HCT116 (cell line): ENCODE results near the gene NAA15.

Experiments used
- CBX3 ChIP-seq: IDR thresholded peaks from 2 replicates; pipeline ENCODE4 v1.6.1; 2012; ENCODE audit warnings: low read depth
- CTCF ChIP-seq, 3 experiments: fragments of 200-600 bp in 1 of 3; sonication (generic) in 1 of 3; IDR thresholded peaks in 2 of 3; conservative IDR thresholded peaks in 1 of 3; 2 replicates each; pipeline ENCODE4 v1.5.1; 2012 to 2017; ENCODE audit warnings: low read depth in 2 of 3, low read length in 2 of 3, antibody characterized with exemption in 1 of 3, borderline replicate concordance in 1 of 3, control low read depth in 1 of 3, mild to moderate bottlenecking in 1 of 3, mixed read lengths in 1 of 3, mixed run types in 1 of 3, moderate library complexity in 1 of 3; ENCODE audit not compliant: insufficient read depth in 1 of 3
- EZH2 ChIP-seq: fragments of 200-600 bp; sonication (generic); IDR thresholded peaks from 2 replicates; pipeline ENCODE4 v1.6.1; 2017; ENCODE audit warnings: antibody characterized with exemption, mixed run types
- EZH2phosphoT487 ChIP-seq: fragments of 200-600 bp; IDR thresholded peaks from 2 replicates; pipeline ENCODE4 v1.6.1; 2018; ENCODE audit warnings: antibody characterized with exemption, borderline replicate concordance
- FOSL1 ChIP-seq: IDR thresholded peaks from 2 replicates; pipeline ENCODE4 v1.6.1; 2012; ENCODE audit warnings: low read depth
- POLR2A ChIP-seq: IDR thresholded peaks from 2 replicates; pipeline ENCODE4 v1.7.0; 2011; ENCODE audit warnings: borderline replicate concordance; ENCODE audit not compliant: insufficient read depth, insufficient read length; ENCODE audit errors: extremely low read depth
- POLR2AphosphoS5 ChIP-seq: IDR thresholded peaks from 2 replicates; pipeline ENCODE4 v1.6.1; 2011; ENCODE audit warnings: mild to moderate bottlenecking, low read depth, low read length, moderate library complexity
- RAD21 ChIP-seq: IDR thresholded peaks from 2 replicates; pipeline ENCODE4 v1.6.1; 2012; ENCODE audit warnings: low read depth, mild to moderate bottlenecking
- REST ChIP-seq: IDR thresholded peaks from 2 replicates; pipeline ENCODE4 v1.6.1; 2012; ENCODE audit warnings: low read depth
- SIN3A ChIP-seq: IDR thresholded peaks from 2 replicates; pipeline ENCODE4 v1.6.1; 2012; ENCODE audit warnings: low read depth
- YY1 ChIP-seq: IDR thresholded peaks from 2 replicates; pipeline ENCODE4 v1.6.1; 2011; ENCODE audit warnings: low read length, low read depth, moderate library complexity, mild to moderate bottlenecking; ENCODE audit not compliant: insufficient replicate concordance; ENCODE audit errors: extremely low read depth
- ZBTB33 ChIP-seq: IDR thresholded peaks from 2 replicates; pipeline ENCODE4 v1.6.1; 2011; ENCODE audit warnings: mild to moderate bottlenecking, low read length, moderate library complexity; ENCODE audit not compliant: insufficient replicate concordance; ENCODE audit errors: extremely low read depth
- ZNF274 ChIP-seq: fragments of 200-500 bp; sonication (Bioruptor generic); IDR thresholded peaks from 2 replicates; pipeline ENCODE4 v1.6.1; 2014; ENCODE audit warnings: mild to moderate bottlenecking, low read depth, low read length, inconsistent platforms

- TF ChIP-seq POLR2A, result no peak
- TF ChIP-seq CTCF (IDR thresholded peaks at IDR 0.05 in 2 of 3, conservative IDR thresholded peaks at IDR 0.05 in 1 of 3; ENCODE audit: borderline replicate concordance in 1 of 3, insufficient read depth in 1 of 3, low read depth in 2 of 3, low read length in 2 of 3), result no peak
- no peak for TF ChIP-seq CBX3
- TF ChIP-seq SIN3A, result no peak
- TF ChIP-seq REST, result no peak
- no peak for TF ChIP-seq FOSL1
- TF ChIP-seq EZH2, result no peak
- TF ChIP-seq ZBTB33, result no peak
- TF ChIP-seq POLR2AphosphoS5, result no peak
- TF ChIP-seq EZH2phosphoT487, result no peak
- no peak for TF ChIP-seq ZNF274
- TF ChIP-seq YY1, result no peak
- TF ChIP-seq RAD21, result no peak
Observed at GRCh38 chr4:139441029-139441428, 139.7 kb downstream of the NAA15 start.
